GM23338 (cell line): Measurements from ENCODE around the gene AFAP1. TPM values are rescaled to one million over a fixed set of nuclear protein-coding genes. Genes with fewer than 3 reads are reported as not detected.

Experiments
- ATAC-seq: fragments of 200-7000 bp; cut with Tn5 transposase; 3 replicates; pipeline ENCODE4 v1.9.1; 2020
- DNase-seq: peaks from one replicate; pipeline ENCODE4 v3.0.0-alpha.2; 2015; ENCODE audit warnings: low spot score
- H2AFZ ChIP-seq: fragments of 200-600 bp; sonication (generic); 2 replicates; pipeline ENCODE4 v1.8.0; 2016; ENCODE audit warnings: antibody characterized with exemption, mild to moderate bottlenecking, moderate library complexity
- H3F3A ChIP-seq: fragments of 200-600 bp; sonication (generic); replicated peaks from 2 replicates; pipeline ENCODE4 v1.8.0; 2017; ENCODE audit warnings: antibody characterized with exemption, mixed run types, low read depth
- H3K27ac ChIP-seq: fragments of 200-600 bp; sonication (generic); 2 replicates; pipeline ENCODE4 v1.6.1; 2016; ENCODE audit warnings: low read depth
- H3K27me3 ChIP-seq: fragments of 200-600 bp; sonication (generic); 2 replicates; pipeline ENCODE4 v1.8.0; 2016; ENCODE audit warnings: mild to moderate bottlenecking, mixed run types, moderate library complexity; ENCODE audit not compliant: insufficient read depth
- H3K36me3 ChIP-seq: fragments of 200-600 bp; sonication (generic); 2 replicates; pipeline ENCODE4 v1.8.0; 2016; ENCODE audit warnings: mild to moderate bottlenecking; ENCODE audit not compliant: insufficient read depth
- H3K4me1 ChIP-seq: fragments of 200-600 bp; sonication (generic); 2 replicates; pipeline ENCODE4 v1.8.0; 2016; ENCODE audit warnings: mild to moderate bottlenecking, moderate library complexity; ENCODE audit not compliant: insufficient read depth
- H3K4me2 ChIP-seq: fragments of 200-600 bp; sonication (generic); 2 replicates; pipeline ENCODE4 v1.7.1; 2017; ENCODE audit warnings: mixed run types
- H3K4me3 ChIP-seq: fragments of 200-600 bp; sonication (generic); 2 replicates; pipeline ENCODE4 v1.6.1; 2016; ENCODE audit warnings: mixed run types
- H3K79me2 ChIP-seq: fragments of 200-600 bp; sonication (generic); replicated peaks from 2 replicates; pipeline ENCODE4 v1.8.0; 2017; ENCODE audit warnings: mild to moderate bottlenecking; ENCODE audit not compliant: insufficient read depth
- H3K9me2 ChIP-seq: fragments of 200-600 bp; sonication (generic); 2 replicates; pipeline ENCODE4 v1.8.0; 2017; ENCODE audit not compliant: insufficient read depth
- H4K20me1 ChIP-seq: fragments of 200-600 bp; sonication (generic); replicated peaks from 2 replicates; pipeline ENCODE4 v1.8.0; 2017; ENCODE audit warnings: mild to moderate bottlenecking; ENCODE audit not compliant: insufficient read depth
- H3K27ac Mint-ChIP-seq: 2 replicates; pipeline ENCODE4 v1.8.0; 2020; ENCODE audit warnings: inconsistent platforms, mild to moderate bottlenecking, moderate library complexity, mixed read lengths
- H3K27me3 Mint-ChIP-seq: 3 replicates; pipeline ENCODE4 v1.8.0; 2022; ENCODE audit warnings: low read depth, mild to moderate bottlenecking, moderate library complexity, mixed read lengths, inconsistent platforms; ENCODE audit not compliant: insufficient read depth, poor library complexity
- H3K36me3 Mint-ChIP-seq: 3 replicates; pipeline ENCODE4 v1.8.0; 2021; ENCODE audit warnings: low read depth, mild to moderate bottlenecking, inconsistent platforms, moderate library complexity, mixed read lengths
- H3K4me1 Mint-ChIP-seq: 3 replicates; pipeline ENCODE4 v1.8.0; 2020; ENCODE audit warnings: mild to moderate bottlenecking, inconsistent platforms, mixed read lengths
- H3K4me3 Mint-ChIP-seq: 3 replicates; pipeline ENCODE4 v1.8.0; 2021; ENCODE audit warnings: moderate library complexity, mild to moderate bottlenecking, inconsistent platforms, mixed read lengths
- H3K9me3 Mint-ChIP-seq: 3 replicates; pipeline ENCODE4 v1.8.0; 2020; ENCODE audit warnings: moderate library complexity, mild to moderate bottlenecking, inconsistent platforms, mixed read lengths
- CREB1 ChIP-seq: fragments of 250-450 bp; sonication (Bioruptor Pico); IDR thresholded peaks from 2 replicates; pipeline ENCODE4 v1.5.0; 2020; ENCODE audit warnings: low read depth, mild to moderate bottlenecking, moderate library complexity
- CTCF ChIP-seq, 2 experiments: fragments of 200-600 bp in 1 of 2; sonication (generic) in 1 of 2; conservative IDR thresholded peaks; 2 replicates each; pipeline versions ENCODE4 v1.5.1 to v1.6.1; 2016 to 2017; ENCODE audit warnings: antibody characterized with exemption in 2 of 2, low read depth in 2 of 2, mild to moderate bottlenecking in 2 of 2, moderate library complexity in 1 of 2
- EZH2 ChIP-seq: fragments of 200-600 bp; sonication (generic); IDR thresholded peaks from one replicate; pipeline ENCODE4 v1.8.0; 2017; ENCODE audit warnings: antibody characterized with exemption, mild to moderate bottlenecking, low read depth; ENCODE audit not compliant: unreplicated experiment
- EZH2phosphoT487 ChIP-seq: fragments of 200-600 bp; sonication (generic); IDR thresholded peaks from one replicate; pipeline ENCODE4 v1.8.1; 2018; ENCODE audit warnings: antibody characterized with exemption; ENCODE audit not compliant: unreplicated experiment
- JUNB ChIP-seq: IDR thresholded peaks from one replicate; pipeline ENCODE4 v1.6.1; 2016; ENCODE audit warnings: antibody characterized with exemption; ENCODE audit not compliant: unreplicated experiment
- NANOG ChIP-seq: IDR thresholded peaks from 2 replicates; pipeline ENCODE4 v1.6.1; 2016; ENCODE audit warnings: antibody characterized with exemption, borderline replicate concordance
- POLR2AphosphoS5 ChIP-seq: IDR thresholded peaks from 2 replicates; pipeline ENCODE4 v1.6.1; 2016; ENCODE audit warnings: antibody characterized with exemption, low read depth
- REST ChIP-seq: IDR thresholded peaks from one replicate; pipeline ENCODE4 v1.6.1; 2018; ENCODE audit warnings: antibody characterized with exemption; ENCODE audit not compliant: unreplicated experiment
- STAT1 ChIP-seq: IDR thresholded peaks from one replicate; pipeline ENCODE4 v1.6.1; 2016; ENCODE audit warnings: antibody characterized with exemption; ENCODE audit not compliant: unreplicated experiment
- ZNF114 ChIP-seq: fragments of 250-450 bp; sonication (Bioruptor Pico); IDR thresholded peaks from 2 replicates; pipeline ENCODE4 v1.5.0; 2020; ENCODE audit warnings: mild to moderate bottlenecking, moderate library complexity
- ZNF331 ChIP-seq: fragments of 250-450 bp; sonication (Bioruptor Pico); IDR thresholded peaks from 2 replicates; pipeline ENCODE4 v1.5.0; 2020; ENCODE audit warnings: low read depth, mild to moderate bottlenecking, moderate library complexity
- polyA plus RNA-seq: library from polyadenylated mRNA; unstranded; fragments of >200 nt; fragmentation: Nextera tagmentation; extraction: Ambion mirVana; gene quantifications from 2 replicates; pipeline ENCODE4 v1.2.1, GENCODE V29; 2016
- total RNA-seq: library from RNA; depleted of rRNA; stranded (reverse); fragments of >200 nt; shearing (Covaris generic); gene quantifications from 2 replicates; pipeline ENCODE4 v1.2.3, GENCODE V29; 2014
- TF ChIP-seq, protein P1 (sequence below): fragments of 250-450 bp; sonication (Bioruptor Pico); IDR thresholded peaks from 2 replicates; pipeline ENCODE4 v1.5.0; 2020; ENCODE audit warnings: mild to moderate bottlenecking, moderate library complexity

AFAP1 gene
- total and polyA plus RNA-seq, 2 experiments from 2014 or later: 6.5 to 21.5 TPM

GRCh38 chr4:7966281-7967062 lies 26.8 kb upstream of the AFAP1 start:
- no peaks in the 10 kb centered on the region for H3K36me3 Mint-ChIP-seq
- DNase-seq (no peak), ATAC-seq (no peak)
- TF ChIP-seq REST: no peak
- TF ChIP-seq ZNF331 (CRISPR knock-in tag): no peak
- TF ChIP-seq NANOG: no peak
- no peak for TF ChIP-seq STAT1
- TF ChIP-seq CREB1 (CRISPR knock-in tag): no peak
- TF ChIP-seq POLR2AphosphoS5: no peak
- TF ChIP-seq, protein P1, sequence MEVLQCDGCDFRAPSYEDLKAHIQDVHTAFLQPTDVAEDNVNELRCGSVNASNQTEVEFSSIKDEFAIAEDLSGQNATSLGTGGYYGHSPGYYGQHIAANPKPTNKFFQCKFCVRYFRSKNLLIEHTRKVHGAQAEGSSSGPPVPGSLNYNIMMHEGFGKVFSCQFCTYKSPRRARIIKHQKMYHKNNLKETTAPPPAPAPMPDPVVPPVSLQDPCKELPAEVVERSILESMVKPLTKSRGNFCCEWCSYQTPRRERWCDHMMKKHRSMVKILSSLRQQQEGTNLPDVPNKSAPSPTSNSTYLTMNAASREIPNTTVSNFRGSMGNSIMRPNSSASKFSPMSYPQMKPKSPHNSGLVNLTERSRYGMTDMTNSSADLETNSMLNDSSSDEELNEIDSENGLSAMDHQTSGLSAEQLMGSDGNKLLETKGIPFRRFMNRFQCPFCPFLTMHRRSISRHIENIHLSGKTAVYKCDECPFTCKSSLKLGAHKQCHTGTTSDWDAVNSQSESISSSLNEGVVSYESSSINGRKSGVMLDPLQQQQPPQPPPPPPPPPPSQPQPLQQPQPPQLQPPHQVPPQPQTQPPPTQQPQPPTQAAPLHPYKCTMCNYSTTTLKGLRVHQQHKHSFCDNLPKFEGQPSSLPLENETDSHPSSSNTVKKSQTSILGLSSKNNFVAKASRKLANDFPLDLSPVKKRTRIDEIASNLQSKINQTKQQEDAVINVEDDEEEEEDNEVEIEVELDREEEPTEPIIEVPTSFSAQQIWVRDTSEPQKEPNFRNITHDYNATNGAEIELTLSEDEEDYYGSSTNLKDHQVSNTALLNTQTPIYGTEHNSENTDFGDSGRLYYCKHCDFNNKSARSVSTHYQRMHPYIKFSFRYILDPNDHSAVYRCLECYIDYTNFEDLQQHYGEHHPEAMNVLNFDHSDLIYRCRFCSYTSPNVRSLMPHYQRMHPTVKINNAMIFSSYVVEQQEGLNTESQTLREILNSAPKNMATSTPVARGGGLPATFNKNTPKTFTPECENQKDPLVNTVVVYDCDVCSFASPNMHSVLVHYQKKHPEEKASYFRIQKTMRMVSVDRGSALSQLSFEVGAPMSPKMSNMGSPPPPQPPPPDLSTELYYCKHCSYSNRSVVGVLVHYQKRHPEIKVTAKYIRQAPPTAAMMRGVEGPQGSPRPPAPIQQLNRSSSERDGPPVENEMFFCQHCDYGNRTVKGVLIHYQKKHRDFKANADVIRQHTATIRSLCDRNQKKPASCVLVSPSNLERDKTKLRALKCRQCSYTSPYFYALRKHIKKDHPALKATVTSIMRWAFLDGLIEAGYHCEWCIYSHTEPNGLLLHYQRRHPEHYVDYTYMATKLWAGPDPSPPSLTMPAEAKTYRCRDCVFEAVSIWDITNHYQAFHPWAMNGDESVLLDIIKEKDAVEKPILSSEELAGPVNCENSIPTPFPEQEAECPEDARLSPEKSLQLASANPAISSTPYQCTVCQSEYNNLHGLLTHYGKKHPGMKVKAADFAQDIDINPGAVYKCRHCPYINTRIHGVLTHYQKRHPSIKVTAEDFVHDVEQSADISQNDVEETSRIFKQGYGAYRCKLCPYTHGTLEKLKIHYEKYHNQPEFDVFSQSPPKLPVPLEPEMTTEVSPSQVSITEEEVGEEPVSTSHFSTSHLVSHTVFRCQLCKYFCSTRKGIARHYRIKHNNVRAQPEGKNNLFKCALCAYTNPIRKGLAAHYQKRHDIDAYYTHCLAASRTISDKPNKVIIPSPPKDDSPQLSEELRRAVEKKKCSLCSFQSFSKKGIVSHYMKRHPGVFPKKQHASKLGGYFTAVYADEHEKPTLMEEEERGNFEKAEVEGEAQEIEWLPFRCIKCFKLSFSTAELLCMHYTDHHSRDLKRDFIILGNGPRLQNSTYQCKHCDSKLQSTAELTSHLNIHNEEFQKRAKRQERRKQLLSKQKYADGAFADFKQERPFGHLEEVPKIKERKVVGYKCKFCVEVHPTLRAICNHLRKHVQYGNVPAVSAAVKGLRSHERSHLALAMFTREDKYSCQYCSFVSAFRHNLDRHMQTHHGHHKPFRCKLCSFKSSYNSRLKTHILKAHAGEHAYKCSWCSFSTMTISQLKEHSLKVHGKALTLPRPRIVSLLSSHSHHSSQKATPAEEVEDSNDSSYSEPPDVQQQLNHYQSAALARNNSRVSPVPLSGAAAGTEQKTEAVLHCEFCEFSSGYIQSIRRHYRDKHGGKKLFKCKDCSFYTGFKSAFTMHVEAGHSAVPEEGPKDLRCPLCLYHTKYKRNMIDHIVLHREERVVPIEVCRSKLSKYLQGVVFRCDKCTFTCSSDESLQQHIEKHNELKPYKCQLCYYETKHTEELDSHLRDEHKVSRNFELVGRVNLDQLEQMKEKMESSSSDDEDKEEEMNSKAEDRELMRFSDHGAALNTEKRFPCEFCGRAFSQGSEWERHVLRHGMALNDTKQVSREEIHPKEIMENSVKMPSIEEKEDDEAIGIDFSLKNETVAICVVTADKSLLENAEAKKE (CRISPR knock-in tag): no peak
- TF ChIP-seq ZNF114: no peak
- no peak for TF ChIP-seq JUNB
- no peak for TF ChIP-seq EZH2
- TF ChIP-seq EZH2phosphoT487: no peak
- no peak for TF ChIP-seq CTCF (conservative IDR thresholded peaks at IDR 0.05; ENCODE audit: low read depth in 2 of 2)
- H3K27me3 Mint-ChIP-seq: peaks cover 4% of the 10 kb centered on the region
- no peak overlapping the region for H3K4me3 Mint-ChIP-seq
- Histone ChIP-seq H3F3A (no peaks in the 10 kb centered on the region), H3K4me2 (no peak overlapping the region), H3K79me2 (no peaks in the 10 kb centered on the region), H3K27me3 (no peaks in the 10 kb centered on the region), H3K4me3 (no peak overlapping the region), H2AFZ (0 out of 2 replicates have a peak overlapping the region, but pooled peaks have one; percentile 5), H3K9me2 (no peaks in the 10 kb centered on the region), H3K27ac (no peak overlapping the region), H3K4me1 (peaks cover 6% of the 10 kb centered on the region; the same call in 1 of the 2 replicates), H4K20me1 (no peaks in the 10 kb centered on the region; the same call in 1 of the 2 replicates), H3K36me3 (no peaks in the 10 kb centered on the region)
- H3K27ac Mint-ChIP-seq: no peak overlapping the region
- H3K9me3 Mint-ChIP-seq: no peaks in the 10 kb centered on the region
- peaks cover 16% of the 10 kb centered on the region for H3K4me1 Mint-ChIP-seq
